GM18519 (cell line): ENCODE data around the gene MDC1.

Experiments
- ATAC-seq: cut with Tn5 transposase; IDR thresholded peaks from one replicate; pipeline ENCODE4 v1.9.1; 2021; ENCODE audit warnings: mild to moderate bottlenecking, moderate library complexity; ENCODE audit not compliant: unreplicated experiment, low FRiP score

The MDC1 gene

GRCh38 chr6:30748851-30749540 is 31.9 kb upstream of the MDC1 start:
- no peak for ATAC-seq

- no peak for ATAC-seq
Observed at GRCh38 chr6:30747902-30748769, 31.1 kb upstream of the MDC1 start.

- ATAC-seq = no peak
Observed at GRCh38 chr6:30747300-30747687, 30.2 kb upstream of the MDC1 start.

- no peak for ATAC-seq
Observed at GRCh38 chr6:30744054-30744805, 27.1 kb upstream of the MDC1 start, which contains the start of gene IER3. IER3 (minus strand) TSS chr6:30744547; CDS start chr6:30744518, 29 bp downstream.

GRCh38 chr6:30743099-30744053 is 26.3 kb upstream of the MDC1 start:
- no peak for ATAC-seq

GRCh38 chr6:30742316-30743098 is 25.4 kb upstream of the MDC1 start, which contains the start of gene FLOT1:
FLOT1 (minus strand) TSS chr6:30742687; CDS start chr6:30742189, 498 bp downstream.
- ATAC-seq = no peak

- no peak for ATAC-seq
Observed at GRCh38 chr6:30741789-30742315, 24.8 kb upstream of the MDC1 start.

GRCh38 chr6:30741063-30741779 is 24.1 kb upstream of the MDC1 start:
- ATAC-seq = no peak

- ATAC-seq = no peak
Observed at GRCh38 chr6:30740540-30740870, 23.4 kb upstream of the MDC1 start.

- no peak for ATAC-seq
Observed at GRCh38 chr6:30738532-30738931, 21.5 kb upstream of the MDC1 start.

- ATAC-seq = no peak
Observed at GRCh38 chr6:30735668-30736314, 18.7 kb upstream of the MDC1 start.

GRCh38 chr6:30732237-30732943 is 15.3 kb upstream of the MDC1 start:
- ATAC-seq = no peak

GRCh38 chr6:30730601-30731435 is 13.7 kb upstream of the MDC1 start:
- no peak for ATAC-seq

GRCh38 chr6:30727920-30728553 is 11.0 kb upstream of the MDC1 start:
- ATAC-seq = no peak

GRCh38 chr6:30726506-30727413 is 9.7 kb upstream of the MDC1 start:
- ATAC-seq = no peak
